ENCODE measurements around the gene CIPC.

Gene CIPC

DNA sequence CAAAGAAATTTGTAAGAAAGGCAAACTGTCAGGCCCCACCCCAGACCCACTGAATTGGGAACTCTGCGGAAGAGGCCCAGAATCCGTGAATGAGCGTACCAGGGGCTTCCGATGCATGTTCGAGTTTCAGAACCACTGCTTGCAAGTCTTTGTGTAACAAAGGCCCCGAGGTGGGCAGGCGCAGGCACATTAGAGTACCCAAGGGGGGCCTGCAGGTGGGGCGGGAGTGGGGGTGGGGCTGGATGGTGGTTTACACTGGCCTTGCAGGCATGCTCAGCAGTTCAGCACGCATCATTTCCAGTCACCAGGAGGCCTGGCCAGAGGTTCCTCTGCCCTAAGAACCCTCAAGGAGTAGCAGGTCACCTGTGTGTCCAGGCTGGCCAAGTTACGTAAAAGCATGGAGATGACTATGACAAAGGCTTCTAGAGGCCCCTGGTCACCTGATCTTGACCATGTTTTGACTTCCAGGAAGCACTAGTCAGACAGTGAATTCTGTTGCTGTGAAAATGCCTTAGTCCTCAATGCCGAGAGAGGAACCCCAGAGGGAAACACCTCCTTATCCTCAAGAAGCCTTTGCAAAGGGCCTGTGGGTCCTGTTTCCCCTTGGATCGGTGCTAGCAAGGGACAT is 36.3 kb upstream of the CIPC start:
- Histone ChIP-seq H2AFZ (ENCODE audit: low read depth, low read length) (no peak overlapping the region), H3K79me2 (ENCODE audit: insufficient read depth, low read length) (no peaks in the 10 kb centered on the region)
- no peak for ATAC-seq (ENCODE audit: insufficient read depth, low read depth)

DNA sequence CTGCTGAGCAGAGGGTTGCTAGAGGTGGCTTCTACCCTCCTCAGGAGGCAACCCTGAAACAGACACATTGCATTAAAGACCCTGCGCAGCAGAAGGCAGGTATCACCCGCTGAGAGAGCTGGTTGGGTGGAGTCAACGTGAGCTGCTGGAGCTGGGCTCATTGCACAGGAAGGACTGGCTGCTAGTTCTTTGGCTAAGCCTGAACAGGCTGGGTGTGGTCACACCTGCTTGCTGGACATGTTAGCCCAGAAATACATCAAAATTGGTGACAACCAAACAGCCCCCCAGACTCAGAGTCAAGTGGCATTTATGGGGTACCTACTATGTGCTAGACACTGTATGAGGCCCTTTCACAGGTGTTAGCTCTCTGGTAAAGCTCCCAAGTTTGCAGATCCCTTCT is 35.8 kb upstream of the CIPC start:
- Histone ChIP-seq H3K9ac (ENCODE audit: low read depth, low read length) (no peak overlapping the region), H3K9me3 (ENCODE audit: insufficient read depth, low read length, severe bottlenecking) (no peaks in the 10 kb centered on the region), H2AFZ (ENCODE audit: low read depth, low read length) (no peak overlapping the region), H3K27me3 (ENCODE audit: insufficient read depth, low read length, poor library complexity) (peaks cover 3% of the 10 kb centered on the region), H3K4me2 (ENCODE audit: insufficient read depth, low read length) (no peak overlapping the region), H3K4me1 (ENCODE audit: insufficient read depth, low read length) (no peaks in the 10 kb centered on the region), H4K20me1 (ENCODE audit: insufficient read depth, low read length) (no peaks in the 10 kb centered on the region), H3K79me2 (ENCODE audit: insufficient read depth, low read length) (no peaks in the 10 kb centered on the region), H3K4me3 (ENCODE audit: low read depth in 1 of 2, low read length in 2 of 2) (no peak overlapping the region), H3K27ac (ENCODE audit: low read length) (no peak overlapping the region), H3K36me3 (ENCODE audit: insufficient read depth, low read length) (no peaks in the 10 kb centered on the region)
- ATAC-seq (ENCODE audit: insufficient read depth, low read depth) (no peak), DNase-seq (no peak)
- no peak for TF ChIP-seq EZH2 (IDR thresholded peaks at IDR 0.05; ENCODE audit: borderline replicate concordance, low read depth, low read length, severe bottlenecking)
- TF ChIP-seq, protein P1, sequence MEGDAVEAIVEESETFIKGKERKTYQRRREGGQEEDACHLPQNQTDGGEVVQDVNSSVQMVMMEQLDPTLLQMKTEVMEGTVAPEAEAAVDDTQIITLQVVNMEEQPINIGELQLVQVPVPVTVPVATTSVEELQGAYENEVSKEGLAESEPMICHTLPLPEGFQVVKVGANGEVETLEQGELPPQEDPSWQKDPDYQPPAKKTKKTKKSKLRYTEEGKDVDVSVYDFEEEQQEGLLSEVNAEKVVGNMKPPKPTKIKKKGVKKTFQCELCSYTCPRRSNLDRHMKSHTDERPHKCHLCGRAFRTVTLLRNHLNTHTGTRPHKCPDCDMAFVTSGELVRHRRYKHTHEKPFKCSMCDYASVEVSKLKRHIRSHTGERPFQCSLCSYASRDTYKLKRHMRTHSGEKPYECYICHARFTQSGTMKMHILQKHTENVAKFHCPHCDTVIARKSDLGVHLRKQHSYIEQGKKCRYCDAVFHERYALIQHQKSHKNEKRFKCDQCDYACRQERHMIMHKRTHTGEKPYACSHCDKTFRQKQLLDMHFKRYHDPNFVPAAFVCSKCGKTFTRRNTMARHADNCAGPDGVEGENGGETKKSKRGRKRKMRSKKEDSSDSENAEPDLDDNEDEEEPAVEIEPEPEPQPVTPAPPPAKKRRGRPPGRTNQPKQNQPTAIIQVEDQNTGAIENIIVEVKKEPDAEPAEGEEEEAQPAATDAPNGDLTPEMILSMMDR (IDR thresholded peaks at IDR 0.05; ENCODE audit: borderline replicate concordance, extremely low read depth, low read length, poor library complexity, severe bottlenecking), result no peak

More for the DNA sequence above, 36.3 kb upstream of the CIPC start:
- TF ChIP-seq, protein P1 (IDR thresholded peaks at IDR 0.05; ENCODE audit: borderline replicate concordance, extremely low read depth, low read length, poor library complexity, severe bottlenecking), result no peak
- no peak for TF ChIP-seq EZH2 (IDR thresholded peaks at IDR 0.05; ENCODE audit: borderline replicate concordance, low read depth, low read length, severe bottlenecking)
- Histone ChIP-seq H3K27me3 (ENCODE audit: insufficient read depth, low read length, poor library complexity) (peaks cover 3% of the 10 kb centered on the region), H3K4me1 (ENCODE audit: insufficient read depth, low read length) (no peaks in the 10 kb centered on the region), H3K4me2 (ENCODE audit: insufficient read depth, low read length) (no peak overlapping the region), H4K20me1 (ENCODE audit: insufficient read depth, low read length) (no peaks in the 10 kb centered on the region), H3K9me3 (ENCODE audit: insufficient read depth, low read length, severe bottlenecking) (no peaks in the 10 kb centered on the region), H3K4me3 (ENCODE audit: low read depth in 1 of 2, low read length in 2 of 2) (no peak overlapping the region), H3K36me3 (ENCODE audit: insufficient read depth, low read length) (no peaks in the 10 kb centered on the region), H3K27ac (ENCODE audit: low read length) (no peak overlapping the region), H3K9ac (ENCODE audit: low read depth, low read length) (no peak overlapping the region)
- DNase-seq, result no peak

DNA sequence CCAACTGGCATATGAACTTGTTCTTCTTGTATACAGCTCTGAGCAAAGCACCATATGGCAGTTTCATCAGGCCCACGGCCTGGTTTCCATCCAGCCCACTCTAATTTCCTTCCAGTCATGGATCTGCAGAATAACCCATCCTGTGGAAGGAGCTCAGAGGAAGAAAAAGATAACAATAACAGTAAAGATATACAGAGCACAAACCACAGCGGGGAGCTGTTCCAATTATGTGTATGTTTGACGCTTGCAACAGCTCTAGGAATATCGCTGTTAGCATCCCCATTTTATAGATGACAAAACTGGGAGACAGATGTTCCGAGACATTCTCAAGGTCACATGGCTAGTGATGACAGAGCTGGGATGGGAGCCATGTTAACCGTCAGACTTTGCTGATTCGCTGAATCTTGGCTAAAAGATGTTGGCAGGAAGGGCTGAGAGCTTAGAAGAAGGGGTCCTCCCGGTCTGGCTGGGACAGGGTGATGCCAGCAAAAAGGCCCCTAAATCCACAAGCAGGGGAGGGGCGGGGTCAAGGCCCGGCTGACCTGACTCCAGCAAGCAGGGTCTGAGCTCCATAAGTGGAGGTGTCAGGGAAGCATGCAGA is 34.4 kb upstream of the CIPC start:
- Histone ChIP-seq H3K4me1 (ENCODE audit: insufficient read depth, low read length) (no peaks in the 10 kb centered on the region), H3K4me2 (ENCODE audit: insufficient read depth, low read length) (no peak overlapping the region), H3K79me2 (ENCODE audit: insufficient read depth, low read length) (no peaks in the 10 kb centered on the region), H3K27ac (ENCODE audit: low read length) (no peak overlapping the region), H3K27me3 (ENCODE audit: insufficient read depth, low read length, poor library complexity) (peaks cover 5% of the 10 kb centered on the region), H3K9me3 (ENCODE audit: insufficient read depth, low read length, severe bottlenecking) (no peaks in the 10 kb centered on the region), H3K36me3 (ENCODE audit: insufficient read depth, low read length) (no peaks in the 10 kb centered on the region), H3K9ac (ENCODE audit: low read depth, low read length) (no peak overlapping the region), H2AFZ (ENCODE audit: low read depth, low read length) (no peak overlapping the region), H4K20me1 (ENCODE audit: insufficient read depth, low read length) (no peaks in the 10 kb centered on the region; the same call in 1 of the 2 replicates), H3K4me3 (ENCODE audit: low read depth in 1 of 2, low read length in 2 of 2) (no peak overlapping the region)
- DNase-seq (no peak), ATAC-seq (ENCODE audit: insufficient read depth, low read depth) (no peak)
- TF ChIP-seq, protein P1 (IDR thresholded peaks at IDR 0.05; ENCODE audit: borderline replicate concordance, extremely low read depth, low read length, poor library complexity, severe bottlenecking), result no peak
- no peak for TF ChIP-seq EZH2 (IDR thresholded peaks at IDR 0.05; ENCODE audit: borderline replicate concordance, low read depth, low read length, severe bottlenecking)
